ENCODE data around the gene PIP5K1C.
A peak's percentile ranks its signal among the peaks of the same experiment; 100 is the strongest.

The PIP5K1C gene

GRCh38 chr19:3684054-3684816 lies 16.0 kb downstream of the PIP5K1C start:
- peak; percentile 95 for DNase-seq
- no peak overlapping the region for H3K4me3 ChIP-seq (ENCODE audit: low read depth, low read length)
- TF ChIP-seq CTCF (IDR thresholded peaks at IDR 0.05; ENCODE audit: low read depth, low read length, missing control alignments): peak; percentile 11
- no peaks in the 10 kb centered on the region for H3K27me3 ChIP-seq (replicated peaks)
- H3K27ac ChIP-seq: peak overlapping the region; percentile 92
- peaks cover 5% of the 10 kb centered on the region for H3K36me3 ChIP-seq (replicated peaks)
- in situ Hi-C loops (cut with HindIII; ENCODE audit: low pct_ligation_motif_present, low sequenced_read_pairs): no loop called here

- Histone ChIP-seq H3K36me3 (replicated peaks) (peaks cover 5% of the 10 kb centered on the region), H3K27ac (peak overlapping the region; percentile 92), H3K4me3 (ENCODE audit: low read depth, low read length) (no peak overlapping the region), H3K27me3 (replicated peaks) (no peaks in the 10 kb centered on the region)
- TF ChIP-seq CTCF (IDR thresholded peaks at IDR 0.05; ENCODE audit: low read depth, low read length, missing control alignments): no peak
- peak; percentile 92 for DNase-seq
- in situ Hi-C loops (cut with HindIII; ENCODE audit: low pct_ligation_motif_present, low sequenced_read_pairs): no loop called here
Observed at GRCh38 chr19:3683405-3684053, 16.7 kb downstream of the PIP5K1C start.

- peak; percentile 68 for DNase-seq
- no peak for TF ChIP-seq CTCF (IDR thresholded peaks at IDR 0.05; ENCODE audit: low read depth, low read length, missing control alignments)
- no peak overlapping the region for H3K4me3 ChIP-seq (ENCODE audit: low read depth, low read length)
- in situ Hi-C loops (cut with HindIII; ENCODE audit: low pct_ligation_motif_present, low sequenced_read_pairs): no loop called here
- no peaks in the 10 kb centered on the region for H3K27me3 ChIP-seq (replicated peaks)
- H3K27ac ChIP-seq: peak overlapping the region; percentile 92
- H3K36me3 ChIP-seq (replicated peaks): peaks cover 5% of the 10 kb centered on the region
Observed at GRCh38 chr19:3682741-3683404, 17.4 kb downstream of the PIP5K1C start.

- DNase-seq: no peak
- H3K36me3 ChIP-seq (replicated peaks): peaks cover 5% of the 10 kb centered on the region
- no peak for TF ChIP-seq CTCF (IDR thresholded peaks at IDR 0.05; ENCODE audit: low read depth, low read length, missing control alignments)
- no peak overlapping the region for H3K4me3 ChIP-seq (ENCODE audit: low read depth, low read length)
- in situ Hi-C loops (cut with HindIII; ENCODE audit: low pct_ligation_motif_present, low sequenced_read_pairs): no loop called here
- H3K27me3 ChIP-seq (replicated peaks): no peaks in the 10 kb centered on the region
- peak overlapping the region; percentile 92 for H3K27ac ChIP-seq
Observed at GRCh38 chr19:3682286-3682685, 18.0 kb downstream of the PIP5K1C start.

- Histone ChIP-seq H3K27me3 (replicated peaks) (no peaks in the 10 kb centered on the region), H3K4me3 (ENCODE audit: low read depth, low read length) (no peak overlapping the region), H3K36me3 (replicated peaks) (peaks cover 5% of the 10 kb centered on the region), H3K27ac (no peak overlapping the region)
- no peak for TF ChIP-seq CTCF (IDR thresholded peaks at IDR 0.05; ENCODE audit: low read depth, low read length, missing control alignments)
- no peak for DNase-seq
- in situ Hi-C loops (cut with HindIII; ENCODE audit: low pct_ligation_motif_present, low sequenced_read_pairs): no loop called here
Observed at GRCh38 chr19:3680939-3681338, 19.3 kb downstream of the PIP5K1C start.
